HG03342 (cell line): Measurements from ENCODE around the gene KCNK6.
"Not testable (repeated sequence)": the region's sequence is repeated elsewhere in the genome, so short reads cannot be mapped to it uniquely, and the experiment has no call there.

Experiments used
- ATAC-seq: cut with Tn5 transposase; IDR thresholded peaks from one replicate; pipeline ENCODE4 v1.9.1; 2021; ENCODE audit warnings: mild to moderate bottlenecking, moderate library complexity; ENCODE audit not compliant: unreplicated experiment

KCNK6 gene

DNA sequence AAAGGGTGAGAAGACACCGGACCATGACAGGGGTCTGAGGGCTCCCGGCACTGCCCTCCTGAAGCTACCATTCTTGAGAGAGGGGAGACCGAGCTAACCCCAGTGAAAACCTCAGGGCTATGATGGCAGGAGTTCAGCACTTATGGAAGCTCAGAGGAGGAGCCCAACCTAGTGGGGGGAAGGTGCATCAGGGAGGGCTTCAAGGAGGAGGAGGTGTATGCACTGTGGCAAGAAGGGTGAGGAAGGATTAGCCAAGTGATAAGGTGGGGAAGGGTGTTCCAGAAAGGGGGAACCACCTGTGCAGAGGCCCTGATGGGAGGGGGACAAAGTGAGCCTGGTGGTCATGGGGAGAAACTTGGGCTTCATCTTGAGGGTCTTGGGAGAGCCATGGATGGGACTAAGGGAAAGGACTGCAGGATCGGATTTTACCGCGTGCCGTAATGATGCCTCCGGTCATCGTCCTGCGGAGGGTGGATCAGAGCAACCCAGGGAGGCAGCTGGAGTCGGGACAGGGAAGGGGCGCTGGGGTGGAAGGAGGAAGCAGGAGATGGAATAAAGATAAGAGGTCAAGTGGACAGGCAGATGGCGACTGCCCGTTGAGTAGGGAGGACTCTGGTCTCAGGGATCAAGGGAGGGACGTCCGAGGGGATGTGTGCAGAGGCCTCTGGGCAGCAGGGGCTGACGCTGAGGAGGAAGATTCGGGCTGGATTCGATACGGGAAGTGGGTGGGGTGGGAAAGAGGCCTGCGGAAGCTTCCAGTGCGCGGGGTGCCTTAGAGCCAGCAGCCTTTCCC, 41.4 kb downstream of the KCNK6 start:
- ATAC-seq = no peak

DNA sequence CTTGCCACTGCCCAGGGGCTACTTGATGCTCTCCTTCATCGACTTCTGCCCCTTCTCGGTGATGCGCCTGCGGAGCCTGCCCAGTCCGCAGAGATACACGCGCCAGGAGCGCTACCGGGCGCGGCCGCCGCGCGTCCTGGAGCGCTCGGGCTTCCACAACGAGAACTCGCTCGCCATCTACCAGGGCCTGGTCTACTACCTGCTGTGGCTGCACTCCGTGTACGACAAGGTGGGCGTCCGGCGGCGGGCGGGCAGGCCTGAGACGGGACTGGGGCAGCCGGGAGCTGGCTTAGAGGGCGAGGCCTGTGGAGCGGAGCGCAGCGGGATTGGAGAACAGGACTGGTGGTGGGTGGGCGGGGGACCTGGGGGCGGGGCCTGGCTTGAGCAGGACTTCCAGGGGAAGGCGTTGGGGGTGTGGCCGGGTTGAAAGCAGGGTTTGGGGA, 42.0 kb downstream of the KCNK6 start:
- ATAC-seq = peak; percentile 60

DNA sequence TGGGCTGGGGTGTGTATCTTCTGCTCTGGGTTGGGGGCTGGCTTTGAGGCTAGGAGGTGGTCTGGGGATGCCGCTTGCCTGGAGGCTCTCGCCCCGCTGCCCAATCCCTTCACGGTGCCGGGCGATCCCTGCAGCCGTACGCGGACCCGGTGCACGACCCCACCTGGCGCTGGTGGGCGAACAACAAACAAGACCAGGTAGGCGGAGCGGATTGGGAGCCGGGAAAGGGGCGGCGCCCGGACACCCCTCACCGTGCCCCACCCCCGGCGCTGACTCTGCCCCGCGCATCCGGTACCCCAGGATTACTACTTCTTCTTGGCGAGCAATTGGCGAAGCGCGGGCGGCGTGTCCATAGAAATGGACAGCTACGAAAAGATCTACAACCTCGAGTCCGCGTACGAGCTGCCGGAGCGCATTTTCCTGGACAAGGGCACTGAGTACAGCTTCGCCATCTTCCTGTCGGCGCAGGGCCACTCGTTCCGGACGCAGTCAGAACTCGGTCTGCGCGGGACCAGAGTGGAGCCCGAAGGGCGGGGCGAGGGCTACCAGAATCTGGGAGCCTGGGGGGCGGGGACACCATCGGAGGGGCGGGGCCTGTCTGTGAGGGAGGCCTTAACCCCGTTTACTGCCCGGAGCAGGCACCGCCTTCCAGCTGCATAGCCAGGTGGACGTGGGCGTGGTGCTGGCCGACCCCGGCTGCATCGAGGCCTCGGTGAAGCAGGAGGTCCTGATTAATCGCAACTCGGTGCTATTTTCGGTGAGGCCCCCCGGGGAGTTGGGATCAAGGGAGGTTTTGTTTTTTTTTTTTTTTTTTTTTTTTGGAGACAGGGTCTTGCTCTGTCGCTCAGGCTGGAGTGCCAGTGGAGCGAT, 42.7 kb downstream of the KCNK6 start:
- ATAC-seq = peak; percentile 40

DNA sequence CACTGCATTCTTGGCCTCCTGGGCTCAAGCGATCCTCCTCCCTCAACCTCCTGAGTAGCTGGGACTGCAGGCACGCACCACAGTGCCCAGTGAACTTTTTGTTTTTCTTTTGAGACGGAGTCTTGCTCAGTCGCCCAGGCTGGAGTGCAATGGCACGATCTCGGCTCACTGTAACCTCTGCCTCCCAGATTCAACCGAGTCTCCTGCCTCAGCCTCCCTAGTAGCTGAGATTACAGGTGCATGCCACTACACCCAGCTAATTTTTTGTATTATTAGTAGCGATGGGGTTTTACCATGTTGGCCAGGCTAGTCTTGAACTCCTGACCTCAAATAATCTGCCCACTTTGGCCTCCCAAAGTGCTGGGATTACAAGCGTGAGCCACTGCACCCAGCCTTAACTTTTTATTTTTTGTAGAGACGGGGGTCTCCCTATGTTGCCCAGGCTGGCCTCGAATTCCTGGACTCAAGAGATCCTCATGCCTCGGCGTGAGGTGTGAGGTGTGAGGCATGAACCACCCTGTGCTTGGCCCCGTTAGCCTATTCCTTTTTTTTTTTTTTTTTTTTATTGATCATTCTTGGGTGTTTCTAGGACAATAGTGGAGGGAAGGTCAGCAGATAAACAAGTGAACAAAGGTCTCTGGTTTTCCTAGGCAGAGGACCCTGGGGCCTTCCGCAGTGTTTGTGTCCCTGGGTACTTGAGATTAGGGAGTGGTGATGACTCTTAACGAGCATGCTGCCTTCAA, 43.5 kb downstream of the KCNK6 start:
- not testable (repeated sequence) for ATAC-seq

DNA sequence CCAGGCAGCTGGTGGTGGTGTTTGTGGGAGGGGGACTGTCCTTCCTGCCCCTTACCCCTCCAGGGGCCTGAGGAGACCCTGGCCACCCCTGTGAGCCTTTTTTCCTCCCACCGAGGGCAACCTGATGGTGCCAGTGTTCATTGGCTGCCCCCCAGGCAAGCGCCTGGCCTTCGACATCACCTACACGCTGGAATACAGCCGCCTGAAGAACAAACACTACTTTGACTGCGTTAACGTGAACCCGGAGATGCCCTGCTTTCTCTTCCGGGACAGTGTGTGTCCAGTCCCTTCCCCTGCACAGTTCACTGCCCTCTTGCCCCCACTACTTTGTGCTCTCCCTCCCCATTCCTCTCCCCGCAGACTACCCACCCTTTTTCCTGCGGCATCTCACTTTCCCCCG, 47.4 kb downstream of the KCNK6 start:
- ATAC-seq = no peak

DNA sequence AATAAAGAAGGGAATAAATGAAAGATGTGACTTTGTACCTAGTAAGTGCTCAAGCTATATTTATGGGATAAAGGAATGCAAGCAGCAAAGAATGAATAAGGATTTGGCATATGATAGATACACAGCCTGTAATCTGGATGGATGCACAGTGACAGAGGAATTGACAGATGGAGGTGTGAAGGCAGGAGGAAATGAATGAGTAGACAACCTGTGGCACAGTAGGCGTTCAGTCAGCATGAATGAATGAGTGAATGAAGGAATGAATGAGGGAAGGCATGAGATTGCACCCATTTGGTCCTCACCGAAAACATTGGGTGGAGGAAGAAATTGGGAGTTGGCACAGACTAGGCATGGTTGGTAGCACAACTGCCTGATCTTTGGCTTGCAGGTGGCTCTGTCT, 49.9 kb downstream of the KCNK6 start:
- ATAC-seq = no peak

DNA sequence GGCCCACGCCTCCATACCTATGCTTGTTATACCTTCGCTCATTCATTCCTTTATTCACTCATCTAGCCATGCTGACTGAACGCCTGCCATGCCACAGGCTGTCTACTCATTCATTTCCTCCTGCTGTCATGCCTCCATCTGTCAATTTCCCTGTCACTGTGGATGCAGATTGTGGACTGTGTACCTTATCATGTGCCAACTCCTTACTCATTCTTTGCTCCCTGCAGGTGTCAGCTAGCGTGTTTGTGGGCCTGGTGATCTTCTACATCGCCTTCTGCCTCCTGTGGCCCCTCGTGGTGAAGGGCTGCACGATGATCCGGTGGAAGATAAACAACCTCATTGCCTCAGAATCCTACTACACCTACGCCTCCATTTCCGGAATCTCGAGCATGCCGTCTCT, 50.7 kb downstream of the KCNK6 start:
- ATAC-seq = no peak

DNA sequence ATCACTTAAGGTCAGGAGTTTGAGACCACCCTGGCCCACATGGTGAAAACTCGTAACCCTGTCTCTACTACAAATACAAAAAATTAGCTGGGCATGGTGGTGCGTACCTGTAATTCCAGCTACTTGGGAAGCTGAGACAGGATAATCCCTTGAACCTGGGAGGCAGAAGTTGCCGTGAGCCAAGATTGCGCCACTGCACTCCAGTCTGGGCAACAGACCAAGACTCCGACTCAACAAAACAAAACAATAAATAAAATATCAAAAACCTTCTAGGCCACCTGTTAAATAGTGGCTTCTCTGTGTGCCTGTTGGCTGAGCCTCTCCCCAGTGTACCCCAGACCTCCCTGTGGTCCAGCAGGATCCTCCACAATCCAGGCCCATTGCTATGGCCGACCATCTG, 51.4 kb downstream of the KCNK6 start:
- ATAC-seq = no peak

DNA sequence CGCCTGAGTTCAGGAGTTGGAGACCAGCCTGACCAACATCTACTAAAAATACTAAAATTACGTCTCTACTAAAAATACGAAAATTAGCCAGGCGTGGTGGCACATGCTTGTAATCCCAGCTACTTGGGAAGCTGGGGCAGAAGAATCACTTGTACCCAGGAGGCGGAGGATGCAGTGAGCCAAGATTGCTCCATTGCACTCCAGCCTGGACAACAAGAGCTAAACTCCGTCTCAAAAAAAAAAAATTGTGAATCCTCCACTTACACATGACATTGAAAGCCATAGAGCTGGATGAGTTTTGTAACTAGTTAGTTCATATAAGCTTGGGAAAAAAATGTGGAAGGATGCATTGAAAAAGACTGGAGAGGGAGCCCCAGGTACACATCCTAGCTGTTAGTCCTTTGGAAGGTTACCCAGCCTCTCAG, 54.3 kb downstream of the KCNK6 start:
- no peak for ATAC-seq

DNA sequence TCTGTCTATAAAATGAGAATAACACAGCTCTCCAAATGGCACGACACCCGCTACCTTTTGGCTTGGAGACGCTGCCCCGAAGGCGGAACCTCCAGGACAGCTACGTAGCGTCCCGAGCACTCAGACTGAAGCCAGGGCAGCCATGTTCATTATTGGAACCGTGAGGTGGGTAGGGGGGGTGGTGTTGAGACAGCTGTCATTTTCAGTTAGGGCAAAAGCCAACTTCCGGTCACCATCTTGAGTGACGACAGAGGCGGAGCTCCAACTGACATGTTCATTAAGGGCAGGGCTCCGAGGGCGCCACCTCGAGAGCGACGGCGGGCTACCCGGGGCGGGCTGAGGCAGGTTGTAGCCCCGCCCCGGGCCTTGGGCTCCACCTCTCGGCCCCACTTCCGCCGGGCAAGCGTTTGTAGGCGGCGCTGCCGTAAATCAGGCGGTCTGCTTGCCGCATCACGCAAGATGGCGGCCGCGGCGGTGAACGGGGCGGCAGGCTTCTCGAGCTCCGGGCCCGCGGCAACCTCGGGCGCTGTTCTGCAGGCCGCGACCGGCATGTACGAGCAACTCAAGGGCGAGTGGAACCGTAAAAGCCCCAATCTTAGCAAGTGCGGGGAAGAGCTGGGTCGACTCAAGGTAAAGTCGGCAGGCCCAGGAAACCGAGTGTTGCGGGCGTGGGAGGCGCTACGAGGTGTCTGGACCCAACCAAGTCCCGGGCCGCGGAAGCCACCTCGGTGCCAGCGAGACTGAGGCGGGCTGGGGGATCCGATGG, 54.9 kb downstream of the KCNK6 start, which contains the start of gene PSMD8:
Gene PSMD8 (plus strand): TSS at position 240 of the 766 bp plus-strand sequence. CDS start 31 bp downstream, at position 271.
- peak; percentile 93 for ATAC-seq

DNA sequence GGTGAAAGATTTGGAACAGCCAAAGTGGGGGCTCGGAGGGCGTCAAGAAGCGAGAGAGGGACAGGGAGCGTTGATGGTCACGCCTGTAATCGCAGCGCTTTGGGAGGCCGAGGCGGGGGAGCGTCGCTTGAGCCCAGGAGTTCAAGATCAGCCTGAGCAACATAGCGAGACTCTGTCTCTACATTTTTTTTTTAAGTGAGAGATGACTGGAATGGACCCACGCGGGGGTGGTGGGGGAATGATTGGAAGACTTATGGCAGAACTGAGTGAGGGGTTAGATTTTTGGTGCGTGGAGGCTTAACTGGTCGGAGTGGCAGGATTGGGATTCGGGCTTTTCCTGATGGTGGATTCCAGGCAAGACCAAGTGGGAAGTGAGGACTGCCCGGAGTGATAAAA, 55.5 kb downstream of the KCNK6 start:
- no peak for ATAC-seq

DNA sequence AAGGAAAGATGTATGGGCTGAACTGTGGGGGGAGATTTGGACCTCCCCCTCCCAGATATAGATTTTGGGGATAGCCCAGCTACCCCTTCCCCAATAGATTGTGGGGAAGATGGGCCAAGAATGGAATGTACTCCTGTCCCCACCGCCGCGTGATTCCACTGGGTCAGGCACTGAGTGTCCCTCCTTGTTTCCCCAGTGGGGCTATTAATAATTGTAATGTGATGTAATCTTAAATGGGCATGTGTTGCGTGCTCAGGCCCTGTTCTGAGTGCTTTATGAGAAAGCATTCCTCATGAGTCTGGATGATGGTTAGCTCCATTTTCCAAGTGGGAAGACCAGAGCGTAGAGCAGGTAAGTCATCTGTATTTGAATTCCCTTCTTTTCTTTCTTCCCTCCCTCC, 56.1 kb downstream of the KCNK6 start:
- ATAC-seq = no peak

DNA sequence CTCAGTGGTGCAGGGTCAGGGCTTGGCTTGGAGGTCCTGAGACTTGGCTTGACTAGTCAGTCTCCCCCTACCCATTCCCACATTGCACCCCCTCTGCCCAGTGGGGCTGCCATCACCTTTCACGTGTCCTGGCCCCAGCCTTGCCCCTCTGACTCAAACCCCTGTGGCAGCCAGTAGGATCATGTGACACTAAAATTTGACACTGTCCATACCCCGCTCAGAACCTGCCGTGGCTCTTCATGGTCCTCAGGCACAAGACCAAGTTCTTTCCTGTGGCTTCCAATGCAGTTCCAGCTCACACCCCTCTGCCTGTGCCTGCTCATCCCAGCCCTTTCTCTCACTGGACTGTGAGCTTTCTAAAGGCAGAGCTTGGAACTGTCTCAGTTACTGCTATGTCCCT, 56.9 kb downstream of the KCNK6 start:
- ATAC-seq = no peak

DNA sequence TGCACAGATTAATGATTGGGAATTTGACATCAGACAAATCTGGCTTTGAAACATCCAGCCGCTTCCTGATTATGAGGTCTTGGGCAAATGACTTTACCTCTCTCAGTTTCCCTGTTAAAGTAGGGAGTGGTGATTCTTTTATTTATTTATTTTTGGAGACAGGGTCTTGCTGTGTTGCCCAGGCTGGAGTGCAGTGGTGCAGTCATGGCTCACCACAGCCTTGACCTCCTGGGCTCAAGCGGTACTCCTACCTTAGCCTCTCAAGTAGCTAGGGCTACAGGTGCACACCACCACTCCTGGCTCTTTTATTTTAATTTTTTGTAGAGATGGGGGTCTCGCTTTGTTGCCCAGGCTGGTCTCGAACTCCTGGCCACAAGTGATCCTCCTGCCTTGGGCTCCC, 57.4 kb downstream of the KCNK6 start:
- ATAC-seq = no peak

DNA sequence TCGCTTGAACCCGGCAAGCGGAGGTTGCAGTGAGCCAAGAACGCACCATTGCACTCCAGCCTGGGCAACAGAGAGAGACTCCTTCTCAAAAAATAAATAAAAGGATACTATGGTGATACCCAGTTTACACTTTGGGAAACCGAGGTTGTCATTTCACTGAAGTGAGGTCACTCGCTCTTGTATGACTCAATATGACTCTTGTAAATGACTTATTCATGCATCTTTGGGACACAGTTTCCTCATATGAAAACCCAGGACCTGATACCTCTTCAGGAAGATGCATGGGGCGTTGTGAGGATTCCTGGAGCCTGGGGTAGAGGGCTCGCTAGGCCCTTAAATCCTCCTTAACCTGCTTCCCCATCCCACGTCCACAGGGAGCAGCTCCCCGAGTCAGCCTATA, 59.2 kb downstream of the KCNK6 start:
- ATAC-seq = no peak

DNA sequence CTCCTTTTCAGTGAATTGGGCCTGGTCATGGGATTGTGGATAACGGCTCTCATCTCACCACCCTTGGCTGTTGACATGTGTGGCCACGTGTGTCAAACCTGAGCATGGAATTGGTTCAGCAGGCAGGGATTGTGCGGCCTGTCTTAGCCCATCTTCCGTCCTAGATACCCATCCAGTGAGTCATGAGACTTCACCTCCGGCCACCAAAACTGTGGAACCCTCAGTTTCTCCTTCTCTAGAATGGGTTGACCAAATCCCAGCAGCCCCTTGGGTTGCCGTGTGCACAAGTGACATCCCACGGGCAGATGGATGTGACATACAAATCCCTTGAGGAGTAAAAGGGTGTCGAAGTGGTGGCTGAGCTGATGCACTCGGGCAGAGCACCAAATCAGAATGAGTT, 61.5 kb downstream of the KCNK6 start:
- ATAC-seq = no peak
